RWPE1 (cell line): ENCODE data around the gene FAF2.
A peak's percentile ranks its signal among the peaks of the same experiment; 100 is the strongest.

ENCODE experiments used
- CTCF ChIA-PET: fragments of 350-600 bp; sonication (Branson Sonifier 250); formaldehyde crosslinking; extraction: SDS; loops from one replicate; lab custom pipeline; 2021; lab: Yijun Ruan, JAX
- POLR2A ChIA-PET: fragments of 400-600 bp; formaldehyde crosslinking; extraction: SDS; loops from one replicate; lab custom pipeline; 2020; ENCODE audit warnings: antibody characterized with exemption; ENCODE audit not compliant: low non-redundant PET; lab: Yijun Ruan, JAX
- DNase-seq: peaks from one replicate; pipeline ENCODE4 v3.0.0; 2012; ENCODE audit warnings: low spot score
- H3K27ac ChIP-seq: fragments of 450-650 bp; 2 replicates; pipeline ENCODE4 v1.5.1; 2017
- TF ChIP-seq, protein P1 (sequence below): fragments of 450-650 bp; conservative IDR thresholded peaks from 2 replicates; pipeline ENCODE4 v1.5.1; 2017; ENCODE audit warnings: low read depth, mild to moderate bottlenecking

Gene FAF2

DNA sequence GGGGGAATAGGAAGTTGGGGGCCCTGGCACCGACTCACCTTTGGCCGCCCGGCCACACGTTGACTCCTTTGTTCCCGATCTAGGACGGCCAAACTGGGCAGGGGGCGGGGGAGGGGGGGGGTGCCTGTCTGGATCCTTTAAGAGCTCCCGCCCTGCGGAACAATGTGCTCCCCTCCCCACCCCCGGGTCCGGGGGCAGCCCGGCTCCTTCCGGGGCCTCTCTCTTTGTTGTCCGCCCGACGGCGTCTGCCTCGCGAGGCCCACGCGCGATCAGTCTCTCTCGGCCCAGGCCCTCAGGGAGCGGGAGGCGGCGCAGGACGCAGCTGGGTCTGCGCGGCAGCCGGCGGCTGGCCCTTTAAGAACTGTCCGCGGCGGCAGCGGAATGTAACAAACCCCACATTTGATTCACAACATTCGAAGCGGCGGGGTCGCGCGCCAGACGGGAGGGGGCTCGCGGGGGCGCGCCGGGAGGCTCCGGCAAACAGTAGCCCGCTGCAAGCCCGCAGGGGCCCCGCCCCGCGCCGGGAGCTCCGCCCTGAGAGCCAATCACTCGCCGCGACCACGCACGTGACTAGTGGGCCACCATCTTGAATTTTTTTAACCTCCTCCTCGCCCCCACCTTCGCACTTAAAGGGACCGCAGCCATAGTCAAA is 88.8 kb downstream of the FAF2 start, which contains the start of gene RNF44:
Gene RNF44 (minus strand): TSS at position 501 of the 652 bp plus-strand sequence. CDS start 4,930 bp downstream, outside the sequence.
- ChIA-PET CTCF (interaction anchor here (0.5 to 1.6 kb wide), 4 partner anchors 38 to 120 kb away, joined by 3 to 6 read pairs (median 3); partner anchors contain the start of genes CLTB and FAF2), POLR2A (interaction anchor here (0.6 to 1.4 kb wide), 4 partner anchors 8 to 151 kb away, joined by 3 to 4 read pairs (median 4); no protein-coding TSS in a partner anchor)
- DNase-seq, result peak; percentile 97
- TF ChIP-seq, protein P1, sequence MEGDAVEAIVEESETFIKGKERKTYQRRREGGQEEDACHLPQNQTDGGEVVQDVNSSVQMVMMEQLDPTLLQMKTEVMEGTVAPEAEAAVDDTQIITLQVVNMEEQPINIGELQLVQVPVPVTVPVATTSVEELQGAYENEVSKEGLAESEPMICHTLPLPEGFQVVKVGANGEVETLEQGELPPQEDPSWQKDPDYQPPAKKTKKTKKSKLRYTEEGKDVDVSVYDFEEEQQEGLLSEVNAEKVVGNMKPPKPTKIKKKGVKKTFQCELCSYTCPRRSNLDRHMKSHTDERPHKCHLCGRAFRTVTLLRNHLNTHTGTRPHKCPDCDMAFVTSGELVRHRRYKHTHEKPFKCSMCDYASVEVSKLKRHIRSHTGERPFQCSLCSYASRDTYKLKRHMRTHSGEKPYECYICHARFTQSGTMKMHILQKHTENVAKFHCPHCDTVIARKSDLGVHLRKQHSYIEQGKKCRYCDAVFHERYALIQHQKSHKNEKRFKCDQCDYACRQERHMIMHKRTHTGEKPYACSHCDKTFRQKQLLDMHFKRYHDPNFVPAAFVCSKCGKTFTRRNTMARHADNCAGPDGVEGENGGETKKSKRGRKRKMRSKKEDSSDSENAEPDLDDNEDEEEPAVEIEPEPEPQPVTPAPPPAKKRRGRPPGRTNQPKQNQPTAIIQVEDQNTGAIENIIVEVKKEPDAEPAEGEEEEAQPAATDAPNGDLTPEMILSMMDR, result no peak
- peak within 1 kb of the TSS; percentile 96 for H3K27ac ChIP-seq

GRCh38 chr5:176537554-176538229 is 89.5 kb downstream of the FAF2 start:
- H3K27ac ChIP-seq, result peak overlapping the region; percentile 96
- TF ChIP-seq, protein P1, result no peak
- ChIA-PET CTCF (interaction anchor here (0.5 to 1.6 kb wide), 3 partner anchors 72 to 121 kb away, joined by 3 read pairs; partner anchors contain the start of gene CLTB), POLR2A (interaction anchor here (0.5 to 1.4 kb wide), 5 partner anchors 9 to 588 kb away, joined by 3 to 4 read pairs (median 3); no protein-coding TSS in a partner anchor)
- DNase-seq, result peak; percentile 97

GRCh38 chr5:176538230-176538988 is 90.2 kb downstream of the FAF2 start:
- ChIA-PET CTCF (interaction anchor here (0.9 to 1.6 kb wide), 3 partner anchors 41 to 122 kb away, joined by 3 read pairs; partner anchors contain the start of gene CLTB), POLR2A (interaction anchor here (0.5 to 1.4 kb wide), 3 partner anchors 10 to 587 kb away, joined by 3 to 4 read pairs (median 3); no protein-coding TSS in a partner anchor)
- peak overlapping the region; percentile 96 for H3K27ac ChIP-seq
- no peak for DNase-seq
- TF ChIP-seq, protein P1, result no peak

DNA sequence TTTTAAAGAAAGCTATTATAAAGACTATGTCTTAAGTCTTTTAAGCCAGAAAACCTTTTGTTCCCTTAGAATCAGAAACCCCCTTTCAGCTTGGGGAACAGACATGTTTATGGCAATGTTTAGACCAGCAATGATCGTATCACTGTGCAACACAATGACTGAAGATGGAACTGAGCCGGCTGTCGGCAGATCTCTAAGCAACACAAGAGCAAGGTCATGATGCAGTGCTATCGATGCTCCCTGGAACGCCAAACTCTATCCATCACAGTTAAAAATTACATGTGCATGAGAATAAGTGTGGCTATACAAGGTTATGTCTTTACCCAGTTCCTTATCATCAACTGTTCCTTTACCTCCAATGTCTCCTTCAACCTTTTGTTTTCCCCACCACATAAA is 90.8 kb downstream of the FAF2 start:
- TF ChIP-seq, protein P1, result no peak
- H3K27ac ChIP-seq, result peak overlapping the region; percentile 94
- POLR2A ChIA-PET, result no interaction called here
- CTCF ChIA-PET, result interaction anchor here (0.5 to 1.2 kb wide), 4 partner anchors 40 to 1619 kb away, joined by 3 to 5 read pairs (median 4); partner anchors contain the start of gene FAF2
- no peak for DNase-seq

GRCh38 chr5:176540476-176540899 is 92.3 kb downstream of the FAF2 start:
- TF ChIP-seq, protein P1, result no peak
- CTCF ChIA-PET, result interaction anchor here (1.2 kb wide), 1 partner anchor 92 kb away, joined by 5 read pairs; the partner anchor contains the start of gene FAF2
- POLR2A ChIA-PET, result interaction anchor here (0.6 kb wide), 1 partner anchor 21 kb away, joined by 15 read pairs; no protein-coding TSS in a partner anchor
- peak overlapping the region; percentile 94 for H3K27ac ChIP-seq
- DNase-seq, result no peak
